GM06990 (cell line): ENCODE results near the gene MACROH2A1.

Experiments used
- DNase-seq: peaks from one replicate; pipeline ENCODE4 v3.0.0-alpha.2; 2011; ENCODE audit not compliant: insufficient read length; ENCODE audit errors: extremely low read depth
- H3K27me3 ChIP-seq: replicated peaks from 2 replicates; pipeline ENCODE4 v1.6.0; 2011; ENCODE audit warnings: low read length; ENCODE audit not compliant: control insufficient read depth, insufficient read depth
- H3K36me3 ChIP-seq: 2 replicates; pipeline ENCODE4 v1.5.1; 2011; ENCODE audit warnings: low read length; ENCODE audit not compliant: control insufficient read depth, insufficient read depth
- H3K4me3 ChIP-seq: replicated peaks from 2 replicates; pipeline ENCODE4 v1.5.1; 2011; ENCODE audit warnings: low read depth, mild to moderate bottlenecking, control low read depth, low read length
- CTCF ChIP-seq: IDR thresholded peaks from 2 replicates; pipeline ENCODE4 v1.5.1; 2011; ENCODE audit warnings: low read length, control low read depth, mild to moderate bottlenecking, inconsistent platforms; ENCODE audit not compliant: insufficient read depth, poor library complexity, severe bottlenecking

MACROH2A1 gene

GRCh38 chr5:135433681-135434426 is 34.8 kb upstream of the MACROH2A1 start:
- no peaks in the 10 kb centered on the region for H3K36me3 ChIP-seq
- H3K27me3 ChIP-seq = peaks cover 3% of the 10 kb centered on the region
- DNase-seq = no peak
- no peak for TF ChIP-seq CTCF
- H3K4me3 ChIP-seq = no peak overlapping the region

GRCh38 chr5:135432113-135432512 is 33.1 kb upstream of the MACROH2A1 start:
- DNase-seq = no peak
- no peak for TF ChIP-seq CTCF
- no peaks in the 10 kb centered on the region for H3K36me3 ChIP-seq
- peaks cover 3% of the 10 kb centered on the region for H3K27me3 ChIP-seq
- H3K4me3 ChIP-seq = no peak overlapping the region

GRCh38 chr5:135430135-135430437 is 31.1 kb upstream of the MACROH2A1 start:
- no peaks in the 10 kb centered on the region; the same call in 1 of the 2 replicates for H3K27me3 ChIP-seq
- H3K4me3 ChIP-seq = no peak overlapping the region
- no peaks in the 10 kb centered on the region for H3K36me3 ChIP-seq
- no peak for TF ChIP-seq CTCF
- no peak for DNase-seq

- no peak for DNase-seq
- no peak overlapping the region for H3K4me3 ChIP-seq
- no peaks in the 10 kb centered on the region for H3K36me3 ChIP-seq
- H3K27me3 ChIP-seq = no peaks in the 10 kb centered on the region
- TF ChIP-seq CTCF = no peak
These were observed 30.5 kb upstream of the MACROH2A1 start for GRCh38 chr5:135429301-135430134.

GRCh38 chr5:135428586-135428985 is 29.6 kb upstream of the MACROH2A1 start:
- Histone ChIP-seq H3K4me3 (no peak overlapping the region), H3K36me3 (no peaks in the 10 kb centered on the region), H3K27me3 (no peaks in the 10 kb centered on the region)
- DNase-seq = no peak
- no peak for TF ChIP-seq CTCF
